GM06990 (cell line): Measurements from ENCODE around the gene CLEC6A.
A peak's percentile ranks its signal among the peaks of the same experiment; 100 is the strongest.
"Not testable (repeated sequence)": the region's sequence is repeated elsewhere in the genome, so short reads cannot be mapped to it uniquely, and the experiment has no call there.

Experiments
- DNase-seq: peaks from one replicate; pipeline ENCODE4 v3.0.0-alpha.2; 2011; ENCODE audit not compliant: insufficient read length; ENCODE audit errors: extremely low read depth
- H3K27me3 ChIP-seq: replicated peaks from 2 replicates; pipeline ENCODE4 v1.6.0; 2011; ENCODE audit warnings: low read length; ENCODE audit not compliant: control insufficient read depth, insufficient read depth
- H3K36me3 ChIP-seq: 2 replicates; pipeline ENCODE4 v1.5.1; 2011; ENCODE audit warnings: low read length; ENCODE audit not compliant: control insufficient read depth, insufficient read depth
- H3K4me3 ChIP-seq: replicated peaks from 2 replicates; pipeline ENCODE4 v1.5.1; 2011; ENCODE audit warnings: low read depth, mild to moderate bottlenecking, control low read depth, low read length
- TF ChIP-seq, protein P1 (sequence below): IDR thresholded peaks from 2 replicates; pipeline ENCODE4 v1.5.1; 2011; ENCODE audit warnings: low read length, control low read depth, mild to moderate bottlenecking, inconsistent platforms; ENCODE audit not compliant: insufficient read depth, poor library complexity, severe bottlenecking

The CLEC6A gene

DNA sequence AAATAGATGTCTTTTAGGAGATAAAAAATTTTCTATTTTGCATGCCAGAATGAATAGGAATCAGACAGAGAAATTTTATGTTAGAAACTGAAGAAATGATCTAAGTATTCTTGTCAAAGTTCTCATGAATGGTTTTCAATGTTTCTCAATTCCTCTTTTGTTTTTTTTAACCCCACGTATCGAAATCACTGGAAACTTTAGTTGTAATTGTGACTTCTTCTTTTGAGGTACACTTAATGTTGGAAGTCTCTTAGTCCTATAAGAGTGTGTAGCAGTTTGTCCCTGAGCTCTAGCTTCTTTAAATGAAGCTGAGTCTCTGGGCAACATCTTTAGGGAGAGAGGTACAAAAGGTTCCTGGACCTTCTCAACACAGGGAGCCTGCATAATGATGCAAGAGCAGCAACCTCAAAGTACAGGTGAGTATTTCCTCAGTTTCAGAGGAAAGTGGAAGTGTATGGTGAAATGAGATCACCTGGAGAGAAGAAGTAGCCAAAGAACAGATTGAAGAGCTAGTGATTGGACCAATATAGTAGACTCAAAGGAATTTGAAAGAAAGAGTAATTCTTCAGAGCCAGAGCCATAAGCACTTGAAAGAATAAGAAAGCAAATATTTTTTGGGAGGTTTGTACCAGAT lies at the start of gene CLEC6A:
TSS of gene CLEC6A (plus strand) at position 236 of the 634 bp plus-strand sequence. CDS start at position 386, 150 bp downstream.
- TF ChIP-seq, protein P1, sequence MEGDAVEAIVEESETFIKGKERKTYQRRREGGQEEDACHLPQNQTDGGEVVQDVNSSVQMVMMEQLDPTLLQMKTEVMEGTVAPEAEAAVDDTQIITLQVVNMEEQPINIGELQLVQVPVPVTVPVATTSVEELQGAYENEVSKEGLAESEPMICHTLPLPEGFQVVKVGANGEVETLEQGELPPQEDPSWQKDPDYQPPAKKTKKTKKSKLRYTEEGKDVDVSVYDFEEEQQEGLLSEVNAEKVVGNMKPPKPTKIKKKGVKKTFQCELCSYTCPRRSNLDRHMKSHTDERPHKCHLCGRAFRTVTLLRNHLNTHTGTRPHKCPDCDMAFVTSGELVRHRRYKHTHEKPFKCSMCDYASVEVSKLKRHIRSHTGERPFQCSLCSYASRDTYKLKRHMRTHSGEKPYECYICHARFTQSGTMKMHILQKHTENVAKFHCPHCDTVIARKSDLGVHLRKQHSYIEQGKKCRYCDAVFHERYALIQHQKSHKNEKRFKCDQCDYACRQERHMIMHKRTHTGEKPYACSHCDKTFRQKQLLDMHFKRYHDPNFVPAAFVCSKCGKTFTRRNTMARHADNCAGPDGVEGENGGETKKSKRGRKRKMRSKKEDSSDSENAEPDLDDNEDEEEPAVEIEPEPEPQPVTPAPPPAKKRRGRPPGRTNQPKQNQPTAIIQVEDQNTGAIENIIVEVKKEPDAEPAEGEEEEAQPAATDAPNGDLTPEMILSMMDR = no peak
- peak; percentile 30 for DNase-seq
- Histone ChIP-seq H3K36me3 (no peaks in the 10 kb centered on the region), H3K4me3 (no peak within 1 kb of the TSS), H3K27me3 (no peaks in the 10 kb centered on the region)

DNA sequence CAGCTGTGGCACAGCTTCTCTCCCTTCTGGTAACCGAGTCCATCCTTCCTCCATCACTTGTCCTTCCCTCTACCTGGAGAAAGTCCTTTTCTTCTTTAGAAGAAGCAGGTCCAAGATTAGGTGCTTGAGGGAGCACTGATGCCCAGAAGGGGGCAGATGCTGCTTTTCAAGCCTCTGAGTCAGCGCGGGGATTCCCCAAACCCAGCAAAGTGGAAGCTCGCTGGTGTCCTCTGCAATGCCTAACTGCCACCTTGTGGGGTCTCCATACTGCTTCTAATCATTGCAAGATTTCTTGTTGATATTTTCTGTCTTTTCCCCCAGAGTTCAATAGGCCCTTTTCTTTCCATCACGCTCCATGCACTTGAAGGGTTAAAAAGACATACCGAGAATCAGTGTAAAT lies 36.2 kb upstream of the CLEC6A start:
- DNase-seq, H3K36me3 ChIP-seq: not testable (repeated sequence)

DNA sequence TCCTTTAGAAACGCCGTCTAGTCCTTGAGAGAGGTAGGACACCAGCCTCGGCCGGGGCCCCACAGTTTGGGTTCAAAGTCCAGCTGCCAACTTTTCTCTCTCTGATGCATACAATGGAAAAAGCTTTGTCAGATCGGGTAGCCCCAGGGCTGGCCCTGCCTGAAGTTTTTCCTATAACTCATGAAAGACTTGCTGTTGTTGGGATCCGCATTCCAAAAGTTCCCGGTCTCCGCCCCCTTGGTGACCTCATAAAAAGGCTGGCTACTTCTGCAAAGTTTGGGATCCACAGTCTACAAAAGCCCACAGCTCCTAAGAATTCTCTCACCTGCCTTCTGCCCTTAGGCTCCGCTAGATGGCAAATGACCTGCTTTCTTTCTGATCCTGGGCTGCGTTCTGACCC lies 35.3 kb upstream of the CLEC6A start:
- TF ChIP-seq, protein P1 = no peak
- H3K27me3 ChIP-seq = no peaks in the 10 kb centered on the region

More for the DNA sequence above, 36.2 kb upstream of the CLEC6A start:
- not testable (repeated sequence) for H3K4me3 ChIP-seq, H3K27me3 ChIP-seq

DNA sequence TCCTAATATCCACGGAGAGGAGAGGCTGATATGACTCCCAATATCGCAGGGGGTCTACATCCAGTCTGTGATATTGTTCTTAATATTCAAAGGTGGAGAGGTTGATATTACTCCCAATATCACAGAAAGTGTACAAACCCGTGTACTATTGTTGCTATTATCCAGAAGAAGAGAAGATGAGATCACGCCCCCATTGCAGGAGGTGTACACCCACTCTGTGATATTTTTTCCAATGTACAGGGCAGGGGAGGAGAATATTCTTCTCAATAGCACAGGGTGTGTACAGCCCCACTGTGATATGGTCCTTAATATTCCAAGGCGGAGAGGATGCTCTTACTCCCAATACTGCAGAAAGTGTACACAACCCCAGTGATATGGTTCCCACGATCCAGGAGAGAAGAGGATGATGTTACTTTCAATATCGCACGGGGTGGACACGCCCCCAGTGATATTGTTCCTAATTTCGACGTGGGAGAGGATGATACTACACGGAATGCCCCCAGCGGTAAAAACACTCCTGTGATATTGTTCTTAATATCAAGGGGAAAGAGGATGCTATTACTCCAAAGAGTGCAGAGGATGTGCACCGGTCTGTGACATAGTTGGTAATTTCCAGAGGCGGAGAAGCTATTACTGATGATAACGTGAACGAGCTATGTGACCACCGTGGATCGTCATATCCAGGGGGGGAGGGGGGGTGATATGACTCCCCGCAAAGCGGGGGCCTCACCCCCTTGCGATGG lies 11.1 kb upstream of the CLEC6A start:
- not testable (repeated sequence) for H3K4me3 ChIP-seq, DNase-seq, H3K36me3 ChIP-seq, H3K27me3 ChIP-seq

More for the DNA sequence above, 35.3 kb upstream of the CLEC6A start:
- Histone ChIP-seq H3K4me3 (no peak overlapping the region), H3K36me3 (no peaks in the 10 kb centered on the region)
- no peak for DNase-seq

DNA sequence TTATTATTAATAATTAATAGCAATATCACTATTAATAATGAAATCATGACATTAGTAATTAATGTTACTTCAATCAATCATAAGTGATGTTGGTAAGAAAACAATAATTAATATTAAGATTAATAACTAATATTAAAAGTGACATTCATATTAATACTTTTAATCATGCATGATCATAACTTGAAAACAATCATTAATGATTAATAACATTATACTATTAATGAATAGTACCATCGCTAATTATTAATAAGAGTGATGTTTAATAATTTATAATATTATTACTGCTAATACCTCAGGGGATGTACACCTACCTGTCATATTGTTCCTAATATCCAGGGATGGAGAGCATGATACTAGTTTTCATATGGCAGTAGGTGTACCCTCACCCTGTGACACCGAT lies 10.0 kb upstream of the CLEC6A start:
- Histone ChIP-seq H3K4me3 (no peak overlapping the region), H3K27me3 (no peaks in the 10 kb centered on the region), H3K36me3 (no peaks in the 10 kb centered on the region)
- TF ChIP-seq, protein P1 = no peak
- no peak for DNase-seq

DNA sequence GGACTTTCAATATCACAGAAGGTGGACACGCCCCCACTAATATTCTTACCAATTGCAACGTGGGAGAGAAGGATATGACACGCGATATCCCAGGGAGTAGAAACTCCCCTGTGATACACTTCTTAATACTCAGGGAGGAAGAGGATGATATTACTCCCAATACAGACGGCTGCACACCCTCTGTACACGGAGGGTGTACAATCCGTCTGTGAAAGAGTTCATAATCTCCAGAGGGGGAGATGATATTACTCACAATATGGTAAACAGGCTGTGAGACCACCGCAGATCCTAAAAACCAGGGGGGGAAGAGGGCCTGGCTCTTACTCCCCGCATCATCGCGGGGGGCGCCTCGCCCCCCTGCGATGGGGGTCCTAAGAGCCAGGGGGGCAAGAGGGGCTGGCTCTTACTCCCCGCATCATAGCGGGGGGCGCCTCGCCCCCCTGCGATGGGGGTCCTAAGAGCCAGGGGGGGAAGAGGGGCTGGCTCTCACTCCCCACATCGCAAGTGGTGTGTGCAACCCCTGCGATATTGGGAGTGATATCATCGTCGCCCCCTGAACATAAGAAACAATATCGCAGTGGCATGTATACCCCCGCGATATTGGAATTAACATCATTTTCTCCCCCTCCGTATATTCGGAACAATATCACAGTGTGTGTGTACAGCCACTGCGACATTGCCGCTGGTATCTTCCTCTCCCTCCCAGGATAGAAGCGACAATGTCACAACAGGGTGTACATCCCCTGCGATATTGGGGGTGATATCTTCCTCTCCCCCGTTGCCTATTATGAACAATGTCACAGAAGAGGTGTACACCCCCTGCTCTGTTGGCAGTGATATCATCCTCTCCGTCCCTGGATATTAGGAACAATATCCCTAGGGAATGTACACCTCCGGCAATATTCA lies 8.9 kb upstream of the CLEC6A start:
- TF ChIP-seq, protein P1 = no peak
- Histone ChIP-seq H3K36me3 (no peaks in the 10 kb centered on the region), H3K27me3 (no peaks in the 10 kb centered on the region), H3K4me3 (no peak overlapping the region)
- no peak for DNase-seq
